Fibroblast of pulmonary artery (primary cell): Measurements from ENCODE around the gene ADAMTS2.

Experiments used
- DNase-seq: peaks from one replicate; pipeline ENCODE4 v3.0.0-alpha.2; 2010; ENCODE audit warnings: low read depth
- H3K4me3 ChIP-seq: replicated peaks from 2 replicates; pipeline ENCODE4 v1.5.1; 2011; ENCODE audit warnings: low read depth, mild to moderate bottlenecking, control low read depth, low read length, moderate library complexity
- CTCF ChIP-seq: IDR thresholded peaks from 2 replicates; pipeline ENCODE4 v1.5.1; 2011; ENCODE audit warnings: mild to moderate bottlenecking, control low read depth, low read length, inconsistent platforms; ENCODE audit errors: missing control alignments

The ADAMTS2 gene

GRCh38 chr5:179151286-179152118 is 193.8 kb downstream of the ADAMTS2 start:
- no peak overlapping the region for H3K4me3 ChIP-seq
- DNase-seq = no peak
- no peak for TF ChIP-seq CTCF

GRCh38 chr5:179150011-179150410 is 195.2 kb downstream of the ADAMTS2 start:
- TF ChIP-seq CTCF = no peak
- no peak overlapping the region for H3K4me3 ChIP-seq
- no peak for DNase-seq

GRCh38 chr5:179149278-179149677 is 196.0 kb downstream of the ADAMTS2 start:
- DNase-seq = no peak
- TF ChIP-seq CTCF = no peak

GRCh38 chr5:179148703-179149170 is 196.5 kb downstream of the ADAMTS2 start:
- DNase-seq = no peak
- TF ChIP-seq CTCF = no peak
- H3K4me3 ChIP-seq = no peak overlapping the region

More at GRCh38 chr5:179149278-179149677, 196.0 kb downstream of the ADAMTS2 start:
- no peak overlapping the region for H3K4me3 ChIP-seq

GRCh38 chr5:179147991-179148702 is 197.1 kb downstream of the ADAMTS2 start:
- H3K4me3 ChIP-seq = no peak overlapping the region
- no peak for DNase-seq
- TF ChIP-seq CTCF = no peak

- no peak for DNase-seq
- H3K4me3 ChIP-seq = no peak overlapping the region
- no peak for TF ChIP-seq CTCF
Measured at GRCh38 chr5:179146277-179146676, 199.0 kb downstream of the ADAMTS2 start.
